Vagina (tissue), 2 donors: ENCODE data around the gene QSOX1.

Experiments
- POLR2A ChIP-seq, 2 donors: fragments of 450-650 bp; IDR thresholded peaks; one replicate each; pipeline ENCODE4 v1.6.1; 2017; ENCODE audit warnings: antibody characterized with exemption in 2 of 2, mild to moderate bottlenecking in 2 of 2, moderate library complexity in 2 of 2
- TF ChIP-seq, protein P1 (sequence below), 3 experiments: fragments of 450-650 bp in 2 of 3; fragments of 200-600 bp in 1 of 3; sonication (generic) in 1 of 3; IDR thresholded peaks; one replicate each; pipeline ENCODE4 v1.5.1; 2017 to 2019; ENCODE audit warnings: antibody characterized with exemption in 3 of 3, mild to moderate bottlenecking in 2 of 3, moderate library complexity in 2 of 3

DNA sequence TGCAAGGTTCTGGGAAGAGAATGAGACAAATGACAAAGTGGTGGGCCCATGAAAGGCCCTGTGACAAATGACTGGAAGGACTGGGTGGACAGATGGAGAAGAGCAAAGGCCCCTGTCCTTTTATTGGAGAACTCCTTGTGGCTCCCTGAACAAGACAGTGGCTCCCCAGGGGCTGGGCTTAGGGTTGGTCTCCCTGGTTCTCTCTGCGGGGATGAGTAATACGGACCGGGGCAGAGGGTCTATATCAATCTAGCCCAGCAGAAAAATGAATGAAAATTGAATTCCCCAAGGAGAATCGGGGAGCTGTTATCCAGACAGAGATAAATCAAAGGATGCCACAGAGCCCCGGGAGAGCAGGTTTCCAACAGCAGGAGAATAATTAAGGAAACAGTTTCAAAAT is 70.2 kb downstream of the QSOX1 start:
- TF ChIP-seq, protein P1, sequence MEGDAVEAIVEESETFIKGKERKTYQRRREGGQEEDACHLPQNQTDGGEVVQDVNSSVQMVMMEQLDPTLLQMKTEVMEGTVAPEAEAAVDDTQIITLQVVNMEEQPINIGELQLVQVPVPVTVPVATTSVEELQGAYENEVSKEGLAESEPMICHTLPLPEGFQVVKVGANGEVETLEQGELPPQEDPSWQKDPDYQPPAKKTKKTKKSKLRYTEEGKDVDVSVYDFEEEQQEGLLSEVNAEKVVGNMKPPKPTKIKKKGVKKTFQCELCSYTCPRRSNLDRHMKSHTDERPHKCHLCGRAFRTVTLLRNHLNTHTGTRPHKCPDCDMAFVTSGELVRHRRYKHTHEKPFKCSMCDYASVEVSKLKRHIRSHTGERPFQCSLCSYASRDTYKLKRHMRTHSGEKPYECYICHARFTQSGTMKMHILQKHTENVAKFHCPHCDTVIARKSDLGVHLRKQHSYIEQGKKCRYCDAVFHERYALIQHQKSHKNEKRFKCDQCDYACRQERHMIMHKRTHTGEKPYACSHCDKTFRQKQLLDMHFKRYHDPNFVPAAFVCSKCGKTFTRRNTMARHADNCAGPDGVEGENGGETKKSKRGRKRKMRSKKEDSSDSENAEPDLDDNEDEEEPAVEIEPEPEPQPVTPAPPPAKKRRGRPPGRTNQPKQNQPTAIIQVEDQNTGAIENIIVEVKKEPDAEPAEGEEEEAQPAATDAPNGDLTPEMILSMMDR (IDR thresholded peaks at IDR 0.05): no peak
- no peak for TF ChIP-seq POLR2A (IDR thresholded peaks at IDR 0.05)
